Liver (tissue), 3 donors: ENCODE measurements around the gene BCORL1.

Source experiments
- EGR1 ChIP-seq, 2 donors: IDR thresholded peaks; 2 replicates each; pipeline ENCODE4 v1.6.1; 2016 to 2018; ENCODE audit warnings: antibody characterized with exemption in 2 of 2, low read depth in 2 of 2
- JUND ChIP-seq, 2 donors: IDR thresholded peaks; 2 replicates each; pipeline ENCODE4 v1.6.1; 2016; ENCODE audit warnings: antibody characterized with exemption in 2 of 2
- TAF1 ChIP-seq: conservative IDR thresholded peaks from 2 replicates; pipeline ENCODE4 v1.6.1; 2016; ENCODE audit warnings: antibody characterized with exemption, mild to moderate bottlenecking
- YY1 ChIP-seq: IDR thresholded peaks from 2 replicates; pipeline ENCODE4 v1.6.1; 2016; ENCODE audit warnings: antibody characterized with exemption, mild to moderate bottlenecking
- TF ChIP-seq, protein P1 (sequence below): fragments of 150-350 bp; IDR thresholded peaks from 2 replicates; pipeline ENCODE4 v1.5.1; 2017; ENCODE audit warnings: improper control_type of control experiment, low read depth, low read length; ENCODE audit not compliant: missing input control
- TF ChIP-seq, protein P2 (sequence below): IDR thresholded peaks from 2 replicates; pipeline ENCODE4 v1.6.1; 2016; ENCODE audit warnings: antibody characterized with exemption
- donor health status: healthy.
- donor health status: healthy.

DNA sequence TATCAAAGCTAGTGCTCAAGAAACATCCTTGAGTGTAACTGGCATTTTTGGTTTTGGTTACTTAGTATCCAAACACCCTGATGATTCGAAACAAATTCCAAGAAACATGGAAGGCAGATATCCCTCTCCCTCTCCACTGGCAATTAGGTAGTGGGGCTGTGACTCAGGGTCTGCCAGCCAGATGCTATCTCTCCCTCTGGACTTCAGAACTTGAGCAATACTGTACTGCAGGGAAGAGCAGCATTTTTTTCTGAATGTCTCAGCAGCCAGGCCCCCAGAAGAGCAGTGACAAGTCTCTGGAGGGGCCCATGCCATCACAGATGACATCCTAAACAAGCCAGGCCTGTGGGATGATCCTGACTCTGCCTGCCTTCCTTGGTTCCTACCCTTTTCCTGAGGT is 37.3 kb upstream of the BCORL1 start:
- TF ChIP-seq, protein P1, sequence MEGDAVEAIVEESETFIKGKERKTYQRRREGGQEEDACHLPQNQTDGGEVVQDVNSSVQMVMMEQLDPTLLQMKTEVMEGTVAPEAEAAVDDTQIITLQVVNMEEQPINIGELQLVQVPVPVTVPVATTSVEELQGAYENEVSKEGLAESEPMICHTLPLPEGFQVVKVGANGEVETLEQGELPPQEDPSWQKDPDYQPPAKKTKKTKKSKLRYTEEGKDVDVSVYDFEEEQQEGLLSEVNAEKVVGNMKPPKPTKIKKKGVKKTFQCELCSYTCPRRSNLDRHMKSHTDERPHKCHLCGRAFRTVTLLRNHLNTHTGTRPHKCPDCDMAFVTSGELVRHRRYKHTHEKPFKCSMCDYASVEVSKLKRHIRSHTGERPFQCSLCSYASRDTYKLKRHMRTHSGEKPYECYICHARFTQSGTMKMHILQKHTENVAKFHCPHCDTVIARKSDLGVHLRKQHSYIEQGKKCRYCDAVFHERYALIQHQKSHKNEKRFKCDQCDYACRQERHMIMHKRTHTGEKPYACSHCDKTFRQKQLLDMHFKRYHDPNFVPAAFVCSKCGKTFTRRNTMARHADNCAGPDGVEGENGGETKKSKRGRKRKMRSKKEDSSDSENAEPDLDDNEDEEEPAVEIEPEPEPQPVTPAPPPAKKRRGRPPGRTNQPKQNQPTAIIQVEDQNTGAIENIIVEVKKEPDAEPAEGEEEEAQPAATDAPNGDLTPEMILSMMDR = no peak
- TF ChIP-seq YY1 (no peak), TAF1 (no peak), EGR1 (IDR thresholded peaks at IDR 0.05; ENCODE audit: low read depth in 2 of 2) (no peak), JUND (IDR thresholded peaks at IDR 0.05) (no peak)
- TF ChIP-seq, protein P2, sequence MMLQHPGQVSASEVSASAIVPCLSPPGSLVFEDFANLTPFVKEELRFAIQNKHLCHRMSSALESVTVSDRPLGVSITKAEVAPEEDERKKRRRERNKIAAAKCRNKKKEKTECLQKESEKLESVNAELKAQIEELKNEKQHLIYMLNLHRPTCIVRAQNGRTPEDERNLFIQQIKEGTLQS = no peak
